ENCODE measurements around the gene TECPR2. TPM values are rescaled to one million over a fixed set of nuclear protein-coding genes. Genes with fewer than 3 reads are reported as not detected.

Gene TECPR2
- total and polyA plus RNA-seq, 2 of the 13 experiments (the other 11 are each of a cell fraction or from before 2014, with no cell fraction given) = 3.5 to 5.7 TPM

- ATAC-seq (no peak), FAIRE-seq (no peak), DNase-seq (ENCODE audit: low spot score) (no peak)
- Histone ChIP-seq H3K27me3 (ENCODE audit: control insufficient read depth in 1 of 2, insufficient read depth in 2 of 2, low read length in 2 of 2) (no peaks in the 10 kb centered on the region), H3K4me1 (ENCODE audit: insufficient read depth, low read length) (peaks cover 10% of the 10 kb centered on the region), H3K79me2 (ENCODE audit: insufficient read depth, low read length) (no peaks in the 10 kb centered on the region), H3K4me3 (replicated peaks in 1 of 3; ENCODE audit: insufficient read depth in 1 of 3, low read depth in 2 of 3, low read length in 3 of 3) (no peak overlapping the region), H3K27ac (ENCODE audit: extremely low read length, insufficient read depth, low read length) (no peak overlapping the region), H3K36me3 (replicated peaks in 1 of 2; ENCODE audit: control insufficient read depth in 1 of 2, insufficient read depth in 2 of 2, low read length in 2 of 2) (peaks cover 1 to 3% of the 10 kb centered on the region in 2 experiments; a peak in 2 of 5 replicates), H3K4me2 (ENCODE audit: low read depth, low read length) (no peak overlapping the region), H2AFZ (ENCODE audit: low read length) (no peak overlapping the region), H4K20me1 (ENCODE audit: insufficient read depth, low read length) (no peaks in the 10 kb centered on the region), H3K9ac (ENCODE audit: insufficient read depth, low read depth, low read length) (no peak overlapping the region), H3K9me3 (ENCODE audit: low read length) (no peaks in the 10 kb centered on the region)
- ChIA-PET POLR2A (no interaction called here), CTCF (ENCODE audit: low intra/inter-chr PET ratio, low total read pairs) (no interaction called here)
- 93% methylated on average over 11 of the region's 11 CpGs for WGBS (ENCODE audit: low lambda C conversion rate)
- in situ Hi-C loops (cut with HindIII; ENCODE audit: extremely low pct_ligation_motif_present, low pct_unique_long_range_greater_than_20kb) (no loop called here), intact Hi-C loops (cut with micrococcal nuclease; ENCODE audit: unreplicated experiment) (no loop called here)
- TF ChIP-seq NR2F6 (IDR thresholded peaks at IDR 0.05) (no peak), NR2F6 (CRISPR knock-in tag; IDR thresholded peaks at IDR 0.05) (no peak), DMTF1 (CRISPR knock-in tag; IDR thresholded peaks at IDR 0.05) (no peak), PRDM15 (CRISPR knock-in tag; IDR thresholded peaks at IDR 0.05) (no peak), ZNF598 (CRISPR knock-in tag; IDR thresholded peaks at IDR 0.05; ENCODE audit: borderline replicate concordance) (no peak), ZNF142 (CRISPR knock-in tag; IDR thresholded peaks at IDR 0.05) (no peak), ZNF296 (CRISPR knock-in tag; conservative IDR thresholded peaks at IDR 0.05) (no peak), ZNF354B (CRISPR knock-in tag; IDR thresholded peaks at IDR 0.05) (no peak), ARID2 (CRISPR knock-in tag; IDR thresholded peaks at IDR 0.05; ENCODE audit: borderline replicate concordance) (no peak)
- no TSS peak for BruUV-seq (replicated peaks)
Measured at GRCh38 chr14:102419276-102419675, 56.5 kb downstream of the TECPR2 start.
